Caco-2 (cell line): ENCODE results near the gene CNTRL. TPM values are rescaled to one million over a fixed set of nuclear protein-coding genes. Genes with fewer than 3 reads are reported as not detected.
"Not testable (repeated sequence)": the region's sequence is repeated elsewhere in the genome, so short reads cannot be mapped to it uniquely, and the experiment has no call there.

Source experiments
- BruUV-seq: library from RNA; stranded (reverse); fragments of 400-500 nt; replicated peaks from 2 replicates; lab custom pipeline; 2021; lab: Mats Ljungman, UMichigan
- CTCF ChIA-PET: fragments of 300-600 bp; sonication (Branson Sonifier 250); formaldehyde crosslinking; loops from one replicate; lab custom pipeline; 2022; ENCODE audit warnings: antibody characterized with exemption; lab: Charles Lee
- POLR2A ChIA-PET: fragments of 300-600 bp; sonication (Branson Sonifier 250); formaldehyde crosslinking; loops from one replicate; lab custom pipeline; 2022; ENCODE audit warnings: antibody characterized with exemption; lab: Charles Lee
- DNase-seq, 2 experiments: peaks; one replicate each; pipeline versions ENCODE4 v3.0.0 to v3.0.0-alpha.2; 2020 to 2022
- H3K27me3 ChIP-seq: replicated peaks from 2 replicates; pipeline ENCODE4 v1.6.0; 2011; ENCODE audit warnings: low read length; ENCODE audit not compliant: control insufficient read depth, insufficient read depth
- H3K36me3 ChIP-seq: 2 replicates; pipeline ENCODE4 v1.5.1; 2011; ENCODE audit warnings: low read length; ENCODE audit not compliant: control insufficient read depth, insufficient read depth
- H3K4me1 ChIP-seq: fragments of 250-450 bp; sonication (Bioruptor Pico); 2 replicates; pipeline ENCODE4 v1.5.1; 2020; ENCODE audit warnings: mild to moderate bottlenecking
- H3K4me3 ChIP-seq: 2 replicates; pipeline ENCODE4 v1.5.1; 2011; ENCODE audit warnings: low read depth, mild to moderate bottlenecking, control low read depth, low read length
- H3K9me3 ChIP-seq: fragments of 250-450 bp; sonication (Bioruptor Pico); 2 replicates; pipeline ENCODE4 v1.5.1; 2020; ENCODE audit warnings: mild to moderate bottlenecking, moderate library complexity
- H3K27ac Mint-ChIP-seq: one replicate; pipeline ENCODE4 v1.8.0; 2022; ENCODE audit warnings: mixed read lengths; ENCODE audit not compliant: unreplicated experiment
- H3K27me3 Mint-ChIP-seq: one replicate; pipeline ENCODE4 v1.8.0; 2022; ENCODE audit warnings: mixed read lengths; ENCODE audit not compliant: insufficient read depth, unreplicated experiment
- H3K36me3 Mint-ChIP-seq: one replicate; pipeline ENCODE4 v1.8.0; 2022; ENCODE audit warnings: mild to moderate bottlenecking, mixed read lengths; ENCODE audit not compliant: insufficient read depth, unreplicated experiment
- H3K4me1 Mint-ChIP-seq: one replicate; pipeline ENCODE4 v1.8.0; 2022; ENCODE audit warnings: low read depth, mixed read lengths; ENCODE audit not compliant: unreplicated experiment
- H3K4me3 Mint-ChIP-seq: one replicate; pipeline ENCODE4 v1.8.0; 2022; ENCODE audit warnings: mild to moderate bottlenecking, moderate library complexity, mixed read lengths; ENCODE audit not compliant: unreplicated experiment
- H3K9me3 Mint-ChIP-seq: one replicate; pipeline ENCODE4 v1.8.0; 2022; ENCODE audit warnings: mixed read lengths; ENCODE audit not compliant: unreplicated experiment
- CTCF ChIP-seq, 2 experiments: fragments of 200-600 bp in 1 of 2; IDR thresholded peaks; 1 replicate in 1 of 2; 2 replicates in 1 of 2; pipeline versions ENCODE4 v1.5.1 to v1.8.0; 2011 to 2022; ENCODE audit warnings: antibody characterized with exemption in 1 of 2, control low read depth in 1 of 2, inconsistent platforms in 1 of 2, low read depth in 1 of 2, low read length in 1 of 2, mild to moderate bottlenecking in 1 of 2, moderate library complexity in 1 of 2; ENCODE audit not compliant: insufficient read depth in 1 of 2, severe bottlenecking in 1 of 2, unreplicated experiment in 1 of 2
- intact Hi-C: fragments of 100-400 bp; cut with micrococcal nuclease; formaldehyde crosslinking; loops from one replicate; pipeline ENCODE4 v1.10.0; 2022; ENCODE audit not compliant: unreplicated experiment
- total RNA-seq: library from RNA; stranded (reverse); gene quantifications from 2 replicates; pipeline ENCODE4 v1.2.3, GENCODE V29; 2022

The CNTRL gene
- total RNA-seq, 1 experiment from 2014 or later, result 12.0 TPM

- no peak overlapping the region for H3K4me3 Mint-ChIP-seq
- H3K9me3 Mint-ChIP-seq, result no peaks in the 10 kb centered on the region
- no peaks in the 10 kb centered on the region for H3K4me1 ChIP-seq
- no peaks in the 10 kb centered on the region for H3K9me3 ChIP-seq
- H3K4me3 ChIP-seq, result no peak overlapping the region
- BruUV-seq, result no TSS peak
- H3K4me1 Mint-ChIP-seq, result no peaks in the 10 kb centered on the region
- H3K27me3 Mint-ChIP-seq, result no peaks in the 10 kb centered on the region
- H3K36me3 Mint-ChIP-seq, result no peaks in the 10 kb centered on the region
- no peaks in the 10 kb centered on the region for H3K27me3 ChIP-seq
- intact Hi-C loops, result no loop called here
- POLR2A ChIA-PET, result no interaction called here
- H3K27ac Mint-ChIP-seq, result no peak overlapping the region
- DNase-seq, result no peak
- no peaks in the 10 kb centered on the region for H3K36me3 ChIP-seq
- no peak for TF ChIP-seq CTCF (IDR thresholded peaks at IDR 0.05; ENCODE audit: insufficient read depth in 1 of 2, low read depth in 1 of 2, low read length in 1 of 2, severe bottlenecking in 1 of 2, unreplicated experiment in 1 of 2)
- CTCF ChIA-PET, result no interaction called here
Measured at GRCh38 chr9:121085661-121086060, 10.9 kb downstream of the CNTRL start.

- no peak for TF ChIP-seq CTCF (IDR thresholded peaks at IDR 0.05; ENCODE audit: insufficient read depth in 1 of 2, low read depth in 1 of 2, low read length in 1 of 2, severe bottlenecking in 1 of 2, unreplicated experiment in 1 of 2)
- DNase-seq, result no peak
- H3K36me3 ChIP-seq, result no peaks in the 10 kb centered on the region
- H3K27me3 ChIP-seq, result no peaks in the 10 kb centered on the region
- H3K4me1 ChIP-seq, result no peaks in the 10 kb centered on the region
- no peak overlapping the region for H3K4me3 Mint-ChIP-seq
- H3K9me3 ChIP-seq, result no peaks in the 10 kb centered on the region
- ChIA-PET POLR2A (no interaction called here), CTCF (no interaction called here)
- no TSS peak for BruUV-seq
- H3K4me3 ChIP-seq, result no peak overlapping the region
- no peaks in the 10 kb centered on the region for H3K27me3 Mint-ChIP-seq
- no peak overlapping the region for H3K27ac Mint-ChIP-seq
- no peaks in the 10 kb centered on the region for H3K4me1 Mint-ChIP-seq
- no peaks in the 10 kb centered on the region for H3K36me3 Mint-ChIP-seq
- no peaks in the 10 kb centered on the region for H3K9me3 Mint-ChIP-seq
- intact Hi-C loops, result no loop called here
Measured at GRCh38 chr9:121088576-121088975, 13.8 kb downstream of the CNTRL start.

- H3K27me3 Mint-ChIP-seq, BruUV-seq, intact Hi-C loops: not testable (repeated sequence)
Measured at GRCh38 chr9:121090743-121091142, 16.0 kb downstream of the CNTRL start.

DNA sequence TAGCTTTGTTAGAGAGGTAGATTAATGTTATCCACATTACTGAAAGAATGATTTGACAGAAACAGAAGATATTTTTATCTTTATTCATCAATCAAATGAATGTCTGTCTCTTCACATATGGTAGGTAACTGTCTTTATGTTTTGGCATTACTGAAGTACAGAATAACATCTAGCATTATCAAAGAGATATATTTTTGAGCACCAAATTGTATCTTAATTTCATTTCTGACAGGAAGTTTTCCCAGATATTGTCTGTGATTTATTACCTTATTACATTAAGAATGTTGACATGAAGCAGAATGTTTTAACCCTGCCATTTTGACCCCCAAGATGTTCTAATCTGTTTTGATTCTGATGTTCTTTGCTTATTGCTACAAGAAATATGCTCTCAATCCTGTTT is 20.3 kb downstream of the CNTRL start:
- no TSS peak for BruUV-seq
- no peaks in the 10 kb centered on the region for H3K9me3 Mint-ChIP-seq
- intact Hi-C loops, result no loop called here
- H3K4me3 ChIP-seq, result no peak overlapping the region
- no peaks in the 10 kb centered on the region for H3K36me3 Mint-ChIP-seq
- H3K36me3 ChIP-seq, result no peaks in the 10 kb centered on the region
- no peak overlapping the region for H3K27ac Mint-ChIP-seq
- POLR2A ChIA-PET, result no interaction called here
- H3K4me1 ChIP-seq, result no peaks in the 10 kb centered on the region
- no peaks in the 10 kb centered on the region for H3K4me1 Mint-ChIP-seq
- no peak for DNase-seq
- H3K4me3 Mint-ChIP-seq, result no peak overlapping the region
- no peaks in the 10 kb centered on the region for H3K27me3 Mint-ChIP-seq
- no peaks in the 10 kb centered on the region for H3K9me3 ChIP-seq
- H3K27me3 ChIP-seq, result no peaks in the 10 kb centered on the region
- no peak for TF ChIP-seq CTCF (IDR thresholded peaks at IDR 0.05; ENCODE audit: insufficient read depth in 1 of 2, low read depth in 1 of 2, low read length in 1 of 2, severe bottlenecking in 1 of 2, unreplicated experiment in 1 of 2)
- CTCF ChIA-PET, result no interaction called here

More at GRCh38 chr9:121090743-121091142, 16.0 kb downstream of the CNTRL start:
- H3K4me3 ChIP-seq, H3K36me3 Mint-ChIP-seq, H3K4me3 Mint-ChIP-seq, DNase-seq, H3K9me3 Mint-ChIP-seq, H3K9me3 ChIP-seq, H3K27me3 ChIP-seq, CTCF ChIA-PET, H3K36me3 ChIP-seq, H3K4me1 ChIP-seq, H3K4me1 Mint-ChIP-seq, H3K27ac Mint-ChIP-seq, POLR2A ChIA-PET: not testable (repeated sequence)
